Peyer's patch (tissue), 4 donors: ENCODE results near the gene TM7SF2.

Experiments used
- CTCF ChIP-seq, 6 experiments: fragments of 450-650 bp in 4 of 6; fragments of 200-600 bp in 2 of 6; sonication (generic) in 1 of 6; IDR thresholded peaks; one replicate each; pipeline ENCODE4 v1.5.1; 2017 to 2019; ENCODE audit warnings: antibody characterized with exemption in 6 of 6, mild to moderate bottlenecking in 3 of 6, moderate library complexity in 1 of 6
- POLR2A ChIP-seq, 2 donors: fragments of 450-650 bp; IDR thresholded peaks; one replicate each; pipeline ENCODE4 v1.5.1; 2017; ENCODE audit warnings: antibody characterized with exemption in 2 of 2, mild to moderate bottlenecking in 2 of 2, moderate library complexity in 2 of 2

DNA sequence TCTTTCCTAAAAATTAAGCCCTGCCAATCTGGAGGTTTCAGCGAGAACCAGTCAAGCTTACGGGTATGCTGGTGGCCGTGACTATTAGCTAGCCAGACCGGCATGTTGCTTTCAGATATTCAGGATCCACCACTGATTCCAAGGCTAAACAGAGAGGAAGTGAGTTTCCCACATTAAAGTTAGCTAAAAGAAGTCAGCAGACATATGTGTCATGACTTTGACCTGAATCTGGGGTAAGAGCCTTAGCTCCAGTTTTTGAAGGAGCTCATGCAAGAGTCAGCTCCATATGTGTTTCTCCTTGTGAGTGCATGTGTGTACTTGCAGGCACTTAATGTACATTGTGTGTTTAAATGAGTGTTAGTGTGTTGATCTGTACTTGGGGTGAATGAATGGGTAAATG is 26.2 kb upstream of the TM7SF2 start:
- no peak for TF ChIP-seq POLR2A (IDR thresholded peaks at IDR 0.05)
- no peak for TF ChIP-seq CTCF (IDR thresholded peaks at IDR 0.05)
